Measurements from ENCODE around the gene CLCN7.

CLCN7 gene

DNA sequence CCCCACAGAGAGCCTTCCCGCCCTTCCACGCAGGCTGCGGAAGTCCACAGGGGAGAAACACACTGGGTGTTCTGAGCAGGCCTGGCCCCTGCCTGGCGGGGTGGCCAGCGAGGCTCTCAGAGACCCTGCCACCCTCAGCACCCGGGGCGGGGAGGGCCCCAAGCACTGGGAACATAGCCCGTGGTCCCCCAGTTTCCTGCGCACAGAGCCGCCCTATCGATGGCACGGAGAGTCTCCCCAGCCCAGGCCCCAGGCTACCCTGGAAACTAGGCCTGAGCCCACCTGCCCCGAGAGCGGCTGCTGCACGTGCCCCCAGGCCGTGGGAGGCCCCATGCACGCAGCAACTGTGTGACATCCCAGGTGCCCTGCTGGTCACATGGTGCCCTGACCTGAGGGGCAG lies 20.3 kb downstream of the CLCN7 start:
- TF ChIP-seq TEAD4 (IDR thresholded peaks at IDR 0.05) (no peak), FOXM1 (IDR thresholded peaks at IDR 0.05; ENCODE audit: borderline replicate concordance, low read depth) (no peak), RAD21 (IDR thresholded peaks at IDR 0.05; ENCODE audit: low read depth) (no peak), EGR1 (IDR thresholded peaks at IDR 0.05) (no peak), CREB1 (IDR thresholded peaks at IDR 0.05; ENCODE audit: low read depth) (no peak)
- TF ChIP-seq, protein P1, sequence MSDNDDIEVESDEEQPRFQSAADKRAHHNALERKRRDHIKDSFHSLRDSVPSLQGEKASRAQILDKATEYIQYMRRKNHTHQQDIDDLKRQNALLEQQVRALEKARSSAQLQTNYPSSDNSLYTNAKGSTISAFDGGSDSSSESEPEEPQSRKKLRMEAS (IDR thresholded peaks at IDR 0.05): no peak

DNA sequence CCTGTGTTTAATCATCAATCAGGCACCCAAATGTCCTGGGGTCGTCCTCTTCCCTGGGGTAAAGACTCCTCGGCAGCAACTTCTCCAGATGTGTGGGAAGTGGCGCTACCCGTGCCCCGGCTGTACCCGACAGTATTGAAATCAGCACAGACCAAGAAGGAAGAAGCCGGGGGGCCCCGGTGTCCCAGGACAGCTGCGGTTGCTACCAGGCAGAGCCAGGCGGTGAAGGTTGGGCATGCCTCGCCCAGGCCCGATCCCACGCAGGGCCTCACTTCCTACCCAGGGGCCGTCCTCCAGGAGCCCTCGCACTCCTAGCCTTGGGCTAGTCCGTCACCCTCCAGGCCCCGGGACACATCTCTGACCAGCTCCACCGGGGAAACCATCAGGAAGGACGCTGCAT lies 21.5 kb downstream of the CLCN7 start:
- no peak for TF ChIP-seq YY1 (IDR thresholded peaks at IDR 0.05; ENCODE audit: low read depth)
- no peak for TF ChIP-seq NFIC (IDR thresholded peaks at IDR 0.05)
- TF ChIP-seq, protein P2, sequence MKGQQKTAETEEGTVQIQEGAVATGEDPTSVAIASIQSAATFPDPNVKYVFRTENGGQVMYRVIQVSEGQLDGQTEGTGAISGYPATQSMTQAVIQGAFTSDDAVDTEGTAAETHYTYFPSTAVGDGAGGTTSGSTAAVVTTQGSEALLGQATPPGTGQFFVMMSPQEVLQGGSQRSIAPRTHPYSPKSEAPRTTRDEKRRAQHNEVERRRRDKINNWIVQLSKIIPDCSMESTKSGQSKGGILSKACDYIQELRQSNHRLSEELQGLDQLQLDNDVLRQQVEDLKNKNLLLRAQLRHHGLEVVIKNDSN (IDR thresholded peaks at IDR 0.05): no peak
- TF ChIP-seq CREB1 (IDR thresholded peaks at IDR 0.05; ENCODE audit: low read depth): no peak
- TF ChIP-seq TCF12 (IDR thresholded peaks at IDR 0.05; ENCODE audit: low read depth): no peak
- TF ChIP-seq RAD21 (IDR thresholded peaks at IDR 0.05; ENCODE audit: low read depth): no peak
- no peak for TF ChIP-seq TAF1 (IDR thresholded peaks at IDR 0.05; ENCODE audit: low read depth)
- no peak for TF ChIP-seq CEBPB (IDR thresholded peaks at IDR 0.05)
- TF ChIP-seq EP300 (IDR thresholded peaks at IDR 0.05; ENCODE audit: borderline replicate concordance): no peak
- TF ChIP-seq ZBTB7A (IDR thresholded peaks at IDR 0.05; ENCODE audit: low read depth): no peak
- TF ChIP-seq, protein P1 (IDR thresholded peaks at IDR 0.05): no peak
- TF ChIP-seq EGR1 (IDR thresholded peaks at IDR 0.05): no peak
- no peak for TF ChIP-seq TEAD4 (IDR thresholded peaks at IDR 0.05)
- TF ChIP-seq, protein P3, sequence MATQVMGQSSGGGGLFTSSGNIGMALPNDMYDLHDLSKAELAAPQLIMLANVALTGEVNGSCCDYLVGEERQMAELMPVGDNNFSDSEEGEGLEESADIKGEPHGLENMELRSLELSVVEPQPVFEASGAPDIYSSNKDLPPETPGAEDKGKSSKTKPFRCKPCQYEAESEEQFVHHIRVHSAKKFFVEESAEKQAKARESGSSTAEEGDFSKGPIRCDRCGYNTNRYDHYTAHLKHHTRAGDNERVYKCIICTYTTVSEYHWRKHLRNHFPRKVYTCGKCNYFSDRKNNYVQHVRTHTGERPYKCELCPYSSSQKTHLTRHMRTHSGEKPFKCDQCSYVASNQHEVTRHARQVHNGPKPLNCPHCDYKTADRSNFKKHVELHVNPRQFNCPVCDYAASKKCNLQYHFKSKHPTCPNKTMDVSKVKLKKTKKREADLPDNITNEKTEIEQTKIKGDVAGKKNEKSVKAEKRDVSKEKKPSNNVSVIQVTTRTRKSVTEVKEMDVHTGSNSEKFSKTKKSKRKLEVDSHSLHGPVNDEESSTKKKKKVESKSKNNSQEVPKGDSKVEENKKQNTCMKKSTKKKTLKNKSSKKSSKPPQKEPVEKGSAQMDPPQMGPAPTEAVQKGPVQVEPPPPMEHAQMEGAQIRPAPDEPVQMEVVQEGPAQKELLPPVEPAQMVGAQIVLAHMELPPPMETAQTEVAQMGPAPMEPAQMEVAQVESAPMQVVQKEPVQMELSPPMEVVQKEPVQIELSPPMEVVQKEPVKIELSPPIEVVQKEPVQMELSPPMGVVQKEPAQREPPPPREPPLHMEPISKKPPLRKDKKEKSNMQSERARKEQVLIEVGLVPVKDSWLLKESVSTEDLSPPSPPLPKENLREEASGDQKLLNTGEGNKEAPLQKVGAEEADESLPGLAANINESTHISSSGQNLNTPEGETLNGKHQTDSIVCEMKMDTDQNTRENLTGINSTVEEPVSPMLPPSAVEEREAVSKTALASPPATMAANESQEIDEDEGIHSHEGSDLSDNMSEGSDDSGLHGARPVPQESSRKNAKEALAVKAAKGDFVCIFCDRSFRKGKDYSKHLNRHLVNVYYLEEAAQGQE (IDR thresholded peaks at IDR 0.05; ENCODE audit: low read depth): no peak
- TF ChIP-seq FOXM1 (IDR thresholded peaks at IDR 0.05; ENCODE audit: borderline replicate concordance, low read depth): no peak

GRCh38 chr16:1452530-1452929 lies 22.3 kb downstream of the CLCN7 start:
- TF ChIP-seq EP300 (IDR thresholded peaks at IDR 0.05; ENCODE audit: borderline replicate concordance) (no peak), TEAD4 (IDR thresholded peaks at IDR 0.05) (no peak), FOXM1 (IDR thresholded peaks at IDR 0.05; ENCODE audit: borderline replicate concordance, low read depth) (no peak), CREB1 (IDR thresholded peaks at IDR 0.05; ENCODE audit: low read depth) (no peak), EGR1 (IDR thresholded peaks at IDR 0.05) (no peak), NFIC (IDR thresholded peaks at IDR 0.05) (no peak), YY1 (IDR thresholded peaks at IDR 0.05; ENCODE audit: low read depth) (no peak)
- TF ChIP-seq, protein P2 (IDR thresholded peaks at IDR 0.05): no peak
- TF ChIP-seq, protein P3 (IDR thresholded peaks at IDR 0.05; ENCODE audit: low read depth): no peak

DNA sequence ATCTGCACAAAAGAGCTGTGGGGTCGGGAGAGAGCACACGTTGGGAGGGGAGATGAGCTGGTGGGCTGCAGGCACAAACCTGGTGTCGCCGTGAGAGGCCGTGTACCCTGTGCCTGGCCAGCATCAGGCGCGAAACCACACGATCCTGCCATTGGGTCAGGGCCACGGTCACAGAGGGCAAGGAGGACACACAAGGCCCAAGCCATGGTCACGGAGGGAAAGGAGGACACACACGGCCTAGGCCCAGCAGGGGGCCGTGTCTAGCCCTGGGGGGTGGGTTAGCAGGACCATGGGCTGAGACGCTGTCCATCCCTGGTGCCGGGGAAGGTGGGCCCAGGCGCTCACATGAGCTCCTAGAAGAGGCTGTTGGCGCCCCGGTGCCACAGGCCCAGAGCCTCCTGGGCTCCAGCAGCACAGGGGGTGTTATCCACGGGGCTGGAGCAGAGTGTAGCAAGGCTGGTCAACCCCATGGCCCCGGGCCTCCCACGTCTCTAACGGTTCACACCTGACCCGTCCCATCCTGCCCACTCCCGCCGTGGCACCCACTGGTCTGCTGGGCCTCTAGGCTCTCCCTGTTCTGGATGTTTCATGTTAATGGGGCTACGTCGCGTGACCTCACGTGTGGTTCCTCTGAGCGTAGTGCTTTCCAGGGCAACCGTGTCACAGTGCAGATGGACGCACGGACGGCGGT lies 23.0 kb downstream of the CLCN7 start:
- TF ChIP-seq NFIC (IDR thresholded peaks at IDR 0.05): no peak
- no peak for TF ChIP-seq ZBTB7A (IDR thresholded peaks at IDR 0.05; ENCODE audit: low read depth)
- TF ChIP-seq, protein P2 (IDR thresholded peaks at IDR 0.05): no peak
- no peak for TF ChIP-seq EP300 (IDR thresholded peaks at IDR 0.05; ENCODE audit: borderline replicate concordance)
- TF ChIP-seq YY1 (IDR thresholded peaks at IDR 0.05; ENCODE audit: low read depth): no peak
- TF ChIP-seq TEAD4 (IDR thresholded peaks at IDR 0.05): no peak
- no peak for TF ChIP-seq EGR1 (IDR thresholded peaks at IDR 0.05)

DNA sequence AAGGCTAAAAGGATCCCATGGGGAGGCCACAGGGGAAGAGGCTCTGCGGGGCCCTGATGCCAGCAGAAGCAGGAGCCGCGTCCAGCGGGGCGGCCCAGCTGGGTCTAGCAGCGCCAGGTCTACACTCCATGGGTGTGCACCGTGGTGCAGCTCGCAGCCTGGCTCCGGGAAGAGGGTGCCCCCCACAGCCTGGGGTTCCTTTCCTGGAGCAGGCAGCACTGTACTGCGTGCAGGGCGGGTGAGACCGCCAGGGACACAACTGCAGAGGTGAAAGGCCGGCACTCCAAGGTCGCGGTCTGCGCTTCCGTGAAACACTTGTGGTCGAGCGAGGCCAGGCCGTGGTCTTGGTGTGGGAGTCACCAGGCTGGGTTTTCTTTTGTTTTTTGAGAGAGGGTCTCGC lies 24.0 kb downstream of the CLCN7 start:
- TF ChIP-seq NFIC (IDR thresholded peaks at IDR 0.05) (no peak), CEBPB (IDR thresholded peaks at IDR 0.05) (no peak), TCF12 (IDR thresholded peaks at IDR 0.05; ENCODE audit: low read depth) (no peak), FOXM1 (IDR thresholded peaks at IDR 0.05; ENCODE audit: borderline replicate concordance, low read depth) (no peak), CREB1 (IDR thresholded peaks at IDR 0.05; ENCODE audit: low read depth) (no peak), ZBTB7A (IDR thresholded peaks at IDR 0.05; ENCODE audit: low read depth) (no peak), EGR1 (IDR thresholded peaks at IDR 0.05) (no peak)
- TF ChIP-seq, protein P1 (IDR thresholded peaks at IDR 0.05): no peak

Measured in Ishikawa (cell line).